Esophagus (tissue), 2 donors: ENCODE measurements around the gene CCNA1. TPM values are rescaled to one million over a fixed set of nuclear protein-coding genes. Genes with fewer than 3 reads are reported as not detected.

Experiments used
- H3K27ac ChIP-seq, 2 donors: one replicate each; pipeline ENCODE4 v1.5.1; 2013; ENCODE audit warnings: low read depth in 2 of 2, mild to moderate bottlenecking in 2 of 2, inconsistent platforms in 1 of 2, low read length in 1 of 2, moderate library complexity in 1 of 2
- H3K27me3 ChIP-seq, 2 donors: one replicate each; pipeline ENCODE4 v1.6.1; 2013; ENCODE audit warnings: low read length in 2 of 2, control low read depth in 1 of 2, mild to moderate bottlenecking in 1 of 2; ENCODE audit not compliant: insufficient read depth in 2 of 2, control insufficient read depth in 1 of 2
- H3K36me3 ChIP-seq, 2 donors: one replicate each; pipeline ENCODE4 v1.6.1; 2013; ENCODE audit warnings: low read length in 1 of 2; ENCODE audit not compliant: control insufficient read depth in 2 of 2, insufficient read depth in 2 of 2
- H3K4me1 ChIP-seq, 2 donors: one replicate each; pipeline ENCODE4 v1.6.1; 2013; ENCODE audit warnings: low read length in 1 of 2; ENCODE audit not compliant: control insufficient read depth in 2 of 2, insufficient read depth in 2 of 2
- H3K4me3 ChIP-seq, 2 donors: one replicate each; pipeline ENCODE4 v1.5.1; 2013; ENCODE audit warnings: low read length in 2 of 2, mild to moderate bottlenecking in 2 of 2, low read depth in 1 of 2, moderate library complexity in 1 of 2
- H3K9me3 ChIP-seq, 2 donors: one replicate each; pipeline ENCODE4 v1.6.1; 2013; ENCODE audit warnings: mild to moderate bottlenecking in 2 of 2, low read depth in 1 of 2, low read length in 1 of 2, moderate library complexity in 1 of 2; ENCODE audit not compliant: control insufficient read depth in 2 of 2, insufficient read depth in 1 of 2
- WGBS, 2 donors: extraction: QIAGEN DNeasy Blood & Tissue Kit; methylation state at CpG; one replicate each; pipeline ENCODE4 v1.1.7; 2013; 5-methylcytosine and 5-hydroxymethylcytosine counted together
- polyA plus RNA-seq, 2 donors: library from polyadenylated mRNA; stranded (reverse); fragments of 200-250 nt; gene quantifications; one replicate each; pipeline ENCODE4 v1.2.3, GENCODE V29; 2013
- donor health status: healthy with polysubstance abuse.
- donor health status: Bipolar disorder and iron deficiency.

Gene CCNA1
- polyA plus RNA-seq, 2 donors: 0.04 to 0.18 TPM

GRCh38 chr13:36447501-36447900 lies 15.2 kb downstream of the CCNA1 start:
- no peaks in the 10 kb centered on the region for H3K9me3 ChIP-seq
- H3K4me3 ChIP-seq: no peak overlapping the region
- 76 to 77% methylated on average over 7 of the region's 7 CpGs for WGBS, 2 donors

DNA sequence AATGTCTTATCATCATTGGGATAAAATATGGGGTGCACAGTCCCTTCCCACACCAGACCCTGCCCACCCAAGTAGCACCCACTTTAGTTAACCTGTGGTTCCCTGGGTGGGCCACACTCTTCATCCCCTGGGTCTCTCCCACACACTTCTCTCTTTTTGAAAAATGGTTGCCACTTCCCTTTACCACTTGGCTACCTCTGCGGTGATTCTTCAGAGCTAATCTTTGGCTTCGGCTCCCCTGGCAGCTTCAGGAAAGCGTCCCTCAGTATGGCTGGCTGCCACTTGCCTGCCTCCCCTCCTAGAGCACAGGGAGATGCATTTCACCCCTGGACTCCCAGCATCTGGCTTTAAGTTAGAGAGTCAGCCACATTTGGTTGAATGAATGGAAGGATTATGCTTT lies 18.2 kb downstream of the CCNA1 start:
- Histone ChIP-seq H3K27ac (no peak overlapping the region), H3K9me3 (no peaks in the 10 kb centered on the region), H3K27me3 (no peaks in the 10 kb centered on the region), H3K4me1 (no peaks in the 10 kb centered on the region), H3K4me3 (no peak overlapping the region), H3K36me3 (no peaks in the 10 kb centered on the region)
- WGBS, 2 donors: 42 to 52% methylated on average over 3 of the region's 3 CpGs

More at GRCh38 chr13:36447501-36447900, 15.2 kb downstream of the CCNA1 start:
- no peak overlapping the region for H3K27ac ChIP-seq
- H3K36me3 ChIP-seq: no peaks in the 10 kb centered on the region
- H3K4me1 ChIP-seq: no peaks in the 10 kb centered on the region
- H3K27me3 ChIP-seq: peaks cover 0 to 4% of the 10 kb centered on the region in 2 donors

DNA sequence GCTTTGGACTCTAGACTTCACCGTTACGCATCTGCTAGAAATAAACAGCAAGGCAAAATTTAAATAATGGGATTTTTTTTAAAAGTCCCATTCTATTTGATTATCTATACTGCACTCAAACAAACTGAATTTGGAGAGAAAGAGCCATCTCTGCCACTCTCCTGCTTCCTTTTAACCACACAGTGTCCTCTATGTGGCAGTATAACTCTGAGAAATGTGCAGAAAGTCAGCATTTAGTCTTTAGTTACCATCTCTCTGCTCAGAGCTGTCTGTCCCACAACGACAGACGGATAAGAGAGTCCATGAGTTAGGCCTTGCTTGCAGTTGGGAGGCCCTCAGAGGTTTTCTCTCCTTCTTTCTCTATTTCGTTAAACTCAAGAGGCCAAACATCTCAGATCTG lies 21.2 kb downstream of the CCNA1 start:
- Histone ChIP-seq H3K9me3 (no peaks in the 10 kb centered on the region), H3K4me3 (no peak overlapping the region), H3K36me3 (no peaks in the 10 kb centered on the region), H3K27ac (no peak overlapping the region), H3K27me3 (no peaks in the 10 kb centered on the region), H3K4me1 (no peaks in the 10 kb centered on the region)
- WGBS, 2 donors: 68 to 75% methylated on average over 5 of the region's 5 CpGs

- no peaks in the 10 kb centered on the region for H3K36me3 ChIP-seq
- no peaks in the 10 kb centered on the region for H3K27me3 ChIP-seq
- H3K4me1 ChIP-seq: no peaks in the 10 kb centered on the region
- H3K27ac ChIP-seq: no peak overlapping the region
- no peak overlapping the region for H3K4me3 ChIP-seq
- WGBS, 2 donors: 56 to 68% methylated on average over 1 of the region's 1 CpG
- H3K9me3 ChIP-seq: no peaks in the 10 kb centered on the region
Measured at GRCh38 chr13:36454121-36454520, 21.8 kb downstream of the CCNA1 start.

DNA sequence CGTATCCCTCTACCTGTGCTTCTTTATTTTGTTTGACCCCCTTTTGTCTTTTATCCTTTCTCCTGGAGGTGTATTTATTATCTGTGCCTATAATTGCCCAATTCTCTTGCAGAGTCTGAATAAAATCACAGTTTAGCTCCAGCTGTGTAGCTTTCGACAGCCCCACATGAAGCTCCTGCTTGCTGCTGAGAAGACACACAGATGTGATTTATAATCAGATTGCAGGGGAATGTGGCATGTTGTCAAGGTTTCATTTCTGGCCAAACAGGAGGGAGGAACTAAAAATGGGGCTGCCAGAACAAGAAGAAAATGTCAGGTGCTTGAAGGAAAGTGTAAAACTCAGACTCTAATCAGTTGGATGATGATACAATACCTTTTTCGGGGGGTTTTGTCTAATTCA lies 22.7 kb downstream of the CCNA1 start:
- Histone ChIP-seq H3K9me3 (no peaks in the 10 kb centered on the region), H3K4me1 (no peaks in the 10 kb centered on the region), H3K27me3 (no peaks in the 10 kb centered on the region), H3K4me3 (no peak overlapping the region), H3K27ac (no peak overlapping the region), H3K36me3 (no peaks in the 10 kb centered on the region)
- WGBS, 2 donors: 42 to 50% methylated on average over 3 of the region's 3 CpGs

DNA sequence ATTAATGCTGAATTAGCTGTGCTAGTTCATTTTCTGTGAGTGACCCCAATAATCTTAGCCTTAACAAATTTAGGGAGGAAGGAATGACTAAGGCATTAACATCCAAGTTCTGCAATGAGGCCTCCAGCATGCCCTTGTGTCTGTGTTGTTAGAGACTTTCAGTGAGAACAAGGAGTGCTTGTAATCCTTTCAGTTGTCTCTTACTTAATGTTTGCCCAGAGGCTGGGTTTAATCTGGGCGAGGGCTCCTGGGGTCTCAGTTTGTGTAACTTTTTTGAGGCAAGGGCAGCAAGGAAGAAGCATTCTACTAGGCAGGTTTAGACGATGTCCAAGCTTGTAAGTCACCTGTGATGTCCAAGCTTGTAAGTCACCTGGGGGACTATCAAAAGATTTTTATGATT lies 24.3 kb downstream of the CCNA1 start:
- Histone ChIP-seq H3K4me3 (no peak overlapping the region), H3K9me3 (no peaks in the 10 kb centered on the region), H3K4me1 (no peaks in the 10 kb centered on the region), H3K27ac (no peak overlapping the region), H3K36me3 (no peaks in the 10 kb centered on the region), H3K27me3 (no peaks in the 10 kb centered on the region)
- WGBS, 2 donors: 38 to 46% methylated on average over 2 of the region's 2 CpGs

- no peaks in the 10 kb centered on the region for H3K9me3 ChIP-seq
- H3K27ac ChIP-seq: no peak overlapping the region
- no peaks in the 10 kb centered on the region for H3K4me1 ChIP-seq
- no peaks in the 10 kb centered on the region for H3K36me3 ChIP-seq
- no peaks in the 10 kb centered on the region for H3K27me3 ChIP-seq
- H3K4me3 ChIP-seq: no peak overlapping the region
Measured at GRCh38 chr13:36461506-36461905, 29.2 kb downstream of the CCNA1 start.

DNA sequence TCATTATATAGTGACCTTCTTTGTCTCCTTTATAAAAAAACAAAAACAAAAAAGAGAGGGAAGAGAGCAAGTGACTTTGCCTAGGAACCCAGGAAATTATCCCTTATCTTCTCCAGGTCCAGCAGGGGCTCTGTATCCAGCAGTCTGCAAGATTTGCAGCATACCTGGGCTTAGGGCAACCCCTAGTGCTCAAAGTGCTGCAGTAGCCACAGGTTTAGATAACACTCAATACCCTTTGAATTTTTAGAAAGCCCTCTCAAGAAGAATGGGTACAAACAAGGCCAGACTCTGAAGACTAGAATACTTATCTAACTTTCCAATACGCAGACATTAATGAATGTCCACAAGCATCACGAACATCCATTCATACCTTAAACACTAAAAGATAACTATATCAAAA lies 43.2 kb downstream of the CCNA1 start:
- no peak overlapping the region for H3K4me3 ChIP-seq
- 79 to 82% methylated on average over 2 of the region's 2 CpGs for WGBS, 2 donors
- H3K4me1 ChIP-seq: no peaks in the 10 kb centered on the region

GRCh38 chr13:36476661-36477060 lies 44.4 kb downstream of the CCNA1 start:
- Histone ChIP-seq H3K4me3 (no peak overlapping the region), H3K27me3 (no peaks in the 10 kb centered on the region), H3K4me1 (no peaks in the 10 kb centered on the region), H3K36me3 (no peaks in the 10 kb centered on the region), H3K27ac (no peak overlapping the region), H3K9me3 (peaks cover 0 to 3% of the 10 kb centered on the region in 2 donors)
- 40 to 52% methylated on average over 2 of the region's 2 CpGs for WGBS, 2 donors

More for the DNA sequence above, 43.2 kb downstream of the CCNA1 start:
- Histone ChIP-seq H3K9me3 (peaks cover 0 to 3% of the 10 kb centered on the region in 2 donors), H3K27me3 (no peaks in the 10 kb centered on the region), H3K27ac (no peak overlapping the region), H3K36me3 (no peaks in the 10 kb centered on the region)

GRCh38 chr13:36480726-36481427 lies 48.6 kb downstream of the CCNA1 start:
- Histone ChIP-seq H3K27me3 (no peaks in the 10 kb centered on the region), H3K36me3 (no peaks in the 10 kb centered on the region), H3K4me3 (no peak overlapping the region), H3K4me1 (no peaks in the 10 kb centered on the region), H3K9me3 (no peaks in the 10 kb centered on the region), H3K27ac (no peak overlapping the region)
- 62 to 64% methylated on average over 2 of the region's 2 CpGs for WGBS, 2 donors
